Suprapubic skin (tissue), 4 donors: ENCODE results near the gene MCM5.

Source experiments
- EP300 ChIP-seq: sonication (generic); formaldehyde crosslinking; IDR thresholded peaks from one replicate; pipeline ENCODE4 v1.6.1; 2017; ENCODE audit warnings: antibody characterized with exemption
- POLR2AphosphoS5 ChIP-seq, 3 donors: sonication (generic); formaldehyde crosslinking; IDR thresholded peaks; one replicate each; pipeline ENCODE4 v1.6.1; 2017; ENCODE audit warnings: antibody characterized with exemption in 3 of 3
- TF ChIP-seq, protein P1 (sequence below), 2 donors: fragments of 200-600 bp in 1 of 2; fragments of 450-650 bp in 1 of 2; sonication (generic) in 1 of 2; IDR thresholded peaks; one replicate each; pipeline ENCODE4 v1.5.1; 2016 to 2019; ENCODE audit warnings: antibody characterized with exemption in 2 of 2, mild to moderate bottlenecking in 1 of 2, moderate library complexity in 1 of 2

DNA sequence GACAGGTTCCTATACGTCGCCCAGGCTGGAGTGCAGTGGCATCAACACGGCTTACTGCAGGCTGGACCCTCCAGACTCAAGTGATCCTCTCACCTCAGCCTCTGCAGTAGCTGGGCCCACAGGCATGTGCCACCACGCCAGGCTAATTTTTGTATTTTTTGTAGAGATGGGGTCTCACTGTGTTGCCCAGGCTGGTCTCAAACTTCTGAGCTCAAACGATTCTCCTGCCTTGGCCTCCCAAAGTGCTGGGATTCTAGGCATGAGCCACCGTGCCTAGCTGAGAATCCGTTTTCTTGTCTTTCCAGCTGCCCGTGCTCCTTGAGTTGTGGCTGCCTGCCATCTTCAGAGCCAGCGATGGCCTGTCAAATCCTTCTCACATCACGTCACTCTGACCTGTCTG is 56.8 kb downstream of the MCM5 start:
- TF ChIP-seq, protein P1, sequence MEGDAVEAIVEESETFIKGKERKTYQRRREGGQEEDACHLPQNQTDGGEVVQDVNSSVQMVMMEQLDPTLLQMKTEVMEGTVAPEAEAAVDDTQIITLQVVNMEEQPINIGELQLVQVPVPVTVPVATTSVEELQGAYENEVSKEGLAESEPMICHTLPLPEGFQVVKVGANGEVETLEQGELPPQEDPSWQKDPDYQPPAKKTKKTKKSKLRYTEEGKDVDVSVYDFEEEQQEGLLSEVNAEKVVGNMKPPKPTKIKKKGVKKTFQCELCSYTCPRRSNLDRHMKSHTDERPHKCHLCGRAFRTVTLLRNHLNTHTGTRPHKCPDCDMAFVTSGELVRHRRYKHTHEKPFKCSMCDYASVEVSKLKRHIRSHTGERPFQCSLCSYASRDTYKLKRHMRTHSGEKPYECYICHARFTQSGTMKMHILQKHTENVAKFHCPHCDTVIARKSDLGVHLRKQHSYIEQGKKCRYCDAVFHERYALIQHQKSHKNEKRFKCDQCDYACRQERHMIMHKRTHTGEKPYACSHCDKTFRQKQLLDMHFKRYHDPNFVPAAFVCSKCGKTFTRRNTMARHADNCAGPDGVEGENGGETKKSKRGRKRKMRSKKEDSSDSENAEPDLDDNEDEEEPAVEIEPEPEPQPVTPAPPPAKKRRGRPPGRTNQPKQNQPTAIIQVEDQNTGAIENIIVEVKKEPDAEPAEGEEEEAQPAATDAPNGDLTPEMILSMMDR (IDR thresholded peaks at IDR 0.05): no peak
- TF ChIP-seq EP300 (no peak), POLR2AphosphoS5 (IDR thresholded peaks at IDR 0.05) (no peak)
